ENCODE results near the gene AMTN.
"Not testable (repeated sequence)": the region's sequence is repeated elsewhere in the genome, so short reads cannot be mapped to it uniquely, and the experiment has no call there.

Gene AMTN

GRCh38 chr4:70518269-70518668 is at the start of gene AMTN:
TSS of gene AMTN (plus strand) at chr4:70518569. CDS start at chr4:70518778, 209 bp downstream.
- DNase-seq (ENCODE audit: low read depth in 2 of 2): no peak

DNA sequence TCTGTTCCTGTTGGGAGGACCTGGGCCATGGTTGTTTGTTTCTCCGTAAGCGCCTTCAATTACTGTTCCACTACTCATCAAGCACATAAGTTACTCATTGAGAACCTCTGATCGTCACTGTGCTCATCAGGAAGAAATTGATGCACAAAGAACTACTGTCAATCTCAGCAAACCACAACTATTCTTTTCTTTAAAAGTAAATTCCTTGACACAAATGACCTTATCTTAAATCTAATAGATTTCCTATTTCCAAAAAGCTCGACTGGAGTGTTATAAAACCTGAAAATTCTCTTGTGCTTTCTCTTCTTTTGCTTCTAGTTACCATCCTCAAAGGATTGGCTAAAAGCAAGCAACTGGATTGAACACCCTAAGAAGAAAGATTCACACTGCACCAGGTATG is 46.5 kb upstream of the AMTN start, which contains the start of gene MUC7:
TSS of gene MUC7 (plus strand) at position 301 of the 400 bp plus-strand sequence. CDS start 1,825 bp downstream, outside the sequence.
- DNase-seq (ENCODE audit: low read depth in 2 of 2): no peak

- no peak for DNase-seq (ENCODE audit: low read depth in 2 of 2)
Measured at GRCh38 chr4:70473679-70474078, 44.7 kb upstream of the AMTN start.

GRCh38 chr4:70488748-70489147 is 29.6 kb upstream of the AMTN start:
- DNase-seq (ENCODE audit: low read depth in 2 of 2): no peak

GRCh38 chr4:70496231-70496630 is 22.1 kb upstream of the AMTN start:
- DNase-seq (ENCODE audit: low read depth in 2 of 2): no peak

DNA sequence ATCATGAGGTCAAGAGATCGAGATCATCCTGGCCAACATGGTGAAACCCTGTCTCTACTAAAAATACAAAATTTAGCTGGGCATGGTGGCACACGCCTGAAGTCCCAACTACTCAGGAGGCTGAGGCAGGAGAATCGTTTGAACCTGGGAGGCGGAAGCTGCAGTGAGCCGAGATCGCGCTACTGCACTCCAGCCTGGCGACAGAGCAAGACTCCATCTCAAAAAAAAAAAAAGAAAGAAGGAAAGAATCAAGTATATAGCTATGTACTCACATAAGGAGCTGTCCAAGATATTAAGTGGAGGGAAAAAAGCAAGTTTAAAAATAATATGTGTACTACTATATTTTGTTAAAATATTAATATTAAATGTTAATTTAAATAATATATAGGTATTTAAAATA is 16.5 kb upstream of the AMTN start:
- not testable (repeated sequence) for DNase-seq (ENCODE audit: low read depth in 2 of 2)

GRCh38 chr4:70504733-70505132 is 13.6 kb upstream of the AMTN start:
- no peak for DNase-seq (ENCODE audit: low read depth in 2 of 2)

DNA sequence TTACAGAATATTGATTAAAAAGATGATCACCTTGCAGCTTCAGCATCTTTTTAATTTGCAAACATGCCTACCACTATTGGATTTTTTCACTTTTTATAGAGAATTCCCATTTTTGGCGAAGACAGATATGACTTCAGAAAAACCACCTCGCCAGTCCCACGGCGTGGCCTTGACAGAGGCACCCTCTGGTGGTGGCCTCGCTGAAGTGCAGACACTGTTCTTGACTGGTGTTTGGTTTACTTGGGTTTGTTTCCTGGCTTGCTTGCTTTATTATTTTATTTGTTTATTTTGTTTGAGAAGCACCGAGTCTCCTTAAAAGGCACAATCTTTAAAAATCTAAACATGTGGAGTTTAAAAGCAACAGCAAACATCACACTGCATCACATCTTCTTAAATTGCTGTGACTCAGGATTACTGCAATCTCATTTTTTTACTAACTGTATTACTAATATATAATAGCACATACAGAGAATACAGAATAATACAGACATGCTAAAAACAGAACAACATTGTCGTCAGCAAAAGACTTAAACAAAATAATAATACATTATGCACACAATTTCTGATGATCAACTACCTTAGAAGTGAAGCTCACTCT is 13.1 kb upstream of the AMTN start:
- peak; percentile 30 to 33 for DNase-seq (ENCODE audit: low read depth in 2 of 2)

DNA sequence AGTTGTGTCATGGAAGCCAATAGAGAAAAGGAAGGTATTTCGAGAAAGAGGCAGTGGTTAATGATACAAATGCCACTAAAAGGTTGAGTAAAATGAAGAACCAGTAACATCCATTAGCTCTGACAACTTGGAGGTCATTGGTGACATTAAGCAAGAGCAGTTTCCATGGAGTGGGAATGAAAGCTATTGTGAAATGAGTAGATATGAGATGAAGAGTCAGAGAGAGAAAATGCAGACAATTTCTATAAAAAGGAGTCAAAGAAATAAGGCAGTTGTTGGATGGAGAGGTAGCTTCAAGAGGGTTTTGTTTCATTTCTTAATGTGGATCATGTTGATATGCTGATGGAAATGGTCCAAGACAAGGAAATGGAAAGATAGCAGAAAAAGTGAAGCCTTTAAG is 9.6 kb upstream of the AMTN start:
- DNase-seq (ENCODE audit: low read depth in 2 of 2): no peak

- no peak for DNase-seq (ENCODE audit: low read depth in 2 of 2)
Measured at GRCh38 chr4:70511365-70511764, 7.0 kb upstream of the AMTN start.

DNA sequence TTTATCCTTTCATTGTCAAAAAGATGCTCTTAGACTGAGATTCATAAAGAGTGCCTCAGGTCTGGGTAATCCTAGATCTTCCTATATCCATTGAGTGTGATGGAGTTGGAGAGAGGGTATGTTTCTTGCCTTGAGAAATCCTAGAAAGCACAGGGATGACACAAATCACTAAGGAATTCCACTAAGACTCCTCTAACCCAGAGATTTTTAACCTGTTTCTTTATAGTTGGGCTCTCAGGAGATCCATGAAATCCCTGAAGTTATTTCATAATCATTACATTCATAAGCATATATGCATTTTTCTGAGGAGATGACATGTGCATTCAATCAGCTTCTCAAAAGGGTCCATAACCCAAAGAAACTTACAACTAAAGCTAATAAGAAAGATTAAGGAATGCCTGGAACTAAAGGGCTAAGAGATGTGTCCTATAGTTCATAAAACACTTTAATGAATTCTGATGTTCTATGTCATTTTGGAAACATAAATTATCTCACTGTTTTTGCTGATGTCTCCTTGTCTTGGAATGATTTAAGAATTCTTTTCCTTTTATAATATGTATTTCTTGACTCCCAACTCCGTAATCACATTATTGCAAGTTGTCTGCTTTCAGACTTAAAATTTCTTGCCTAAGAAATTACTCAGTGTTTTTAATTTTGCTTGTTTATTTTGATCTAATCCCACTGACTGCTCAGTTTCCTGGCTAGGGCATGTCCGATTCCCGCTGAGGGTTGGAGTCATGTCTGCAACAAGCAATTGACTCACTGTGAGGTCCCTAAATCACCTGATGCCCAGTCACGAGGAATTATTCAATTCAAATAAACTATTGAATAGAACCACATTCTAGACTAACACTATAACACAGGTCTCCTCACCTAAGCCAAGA is 2.8 kb upstream of the AMTN start:
- no peak for DNase-seq (ENCODE audit: low read depth in 2 of 2)

- no peak for DNase-seq (ENCODE audit: low read depth in 2 of 2)
Measured at GRCh38 chr4:70518716-70519115, 347 bp downstream of the AMTN start.

GRCh38 chr4:70522626-70523025 is 4.3 kb downstream of the AMTN start:
- DNase-seq (ENCODE audit: low read depth in 2 of 2): no peak

DNA sequence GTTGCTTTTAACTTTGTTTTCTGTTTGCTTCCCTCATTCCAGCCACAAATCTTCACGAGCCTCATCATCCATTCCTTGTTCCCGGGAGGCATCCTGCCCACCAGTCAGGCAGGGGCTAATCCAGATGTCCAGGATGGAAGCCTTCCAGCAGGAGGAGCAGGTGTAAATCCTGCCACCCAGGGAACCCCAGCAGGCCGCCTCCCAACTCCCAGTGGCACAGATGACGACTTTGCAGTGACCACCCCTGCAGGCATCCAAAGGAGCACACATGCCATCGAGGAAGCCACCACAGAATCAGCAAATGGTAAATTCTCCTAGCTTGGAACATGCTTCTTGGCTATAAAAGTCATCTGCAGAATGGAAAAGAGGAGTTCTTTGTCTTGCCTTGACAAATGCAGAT is 12.6 kb downstream of the AMTN start:
- no peak for DNase-seq (ENCODE audit: low read depth in 2 of 2)

GRCh38 chr4:70531981-70532380 is 13.6 kb downstream of the AMTN start:
- DNase-seq (ENCODE audit: low read depth in 2 of 2): no peak

DNA sequence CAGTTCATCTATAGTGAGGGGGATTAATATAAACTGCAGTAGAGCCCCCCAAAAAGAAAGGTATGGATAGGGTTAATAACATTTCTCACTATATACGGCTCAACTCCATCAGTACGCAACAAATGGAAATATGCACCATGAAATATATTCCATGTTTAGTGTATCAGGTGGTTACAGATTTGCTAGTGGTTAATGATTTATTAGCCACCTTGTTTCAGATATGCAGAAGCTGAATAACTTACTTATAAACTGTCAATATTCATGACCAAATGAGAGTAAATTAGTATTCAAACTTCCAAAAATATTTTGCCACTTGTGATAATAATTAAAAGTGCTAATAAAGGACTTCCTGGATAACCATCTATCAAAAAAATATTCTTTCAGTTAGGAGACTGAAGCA is 14.8 kb downstream of the AMTN start:
- no peak for DNase-seq (ENCODE audit: low read depth in 2 of 2)

GRCh38 chr4:70533791-70534190 is 15.4 kb downstream of the AMTN start:
- no peak for DNase-seq (ENCODE audit: low read depth in 2 of 2)

DNA sequence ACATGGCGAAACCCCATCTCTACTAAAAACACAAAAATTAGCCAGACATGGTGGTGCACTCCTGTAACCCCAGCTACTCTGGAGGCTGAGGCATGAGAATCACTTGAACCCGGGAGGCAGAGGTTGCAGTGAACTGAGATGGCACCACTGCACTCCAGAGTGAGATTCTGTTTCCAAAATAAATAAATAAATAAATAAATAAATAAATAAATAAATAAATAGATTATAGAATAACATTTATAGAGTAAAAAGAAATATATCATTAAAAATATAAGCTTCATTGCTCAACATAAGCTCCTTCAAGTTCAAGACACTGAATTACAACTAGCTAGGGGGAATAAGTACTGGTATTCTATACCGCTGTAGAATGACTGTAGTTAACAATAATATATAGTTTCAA is 16.5 kb downstream of the AMTN start:
- not testable (repeated sequence) for DNase-seq (ENCODE audit: low read depth in 2 of 2)

DNA sequence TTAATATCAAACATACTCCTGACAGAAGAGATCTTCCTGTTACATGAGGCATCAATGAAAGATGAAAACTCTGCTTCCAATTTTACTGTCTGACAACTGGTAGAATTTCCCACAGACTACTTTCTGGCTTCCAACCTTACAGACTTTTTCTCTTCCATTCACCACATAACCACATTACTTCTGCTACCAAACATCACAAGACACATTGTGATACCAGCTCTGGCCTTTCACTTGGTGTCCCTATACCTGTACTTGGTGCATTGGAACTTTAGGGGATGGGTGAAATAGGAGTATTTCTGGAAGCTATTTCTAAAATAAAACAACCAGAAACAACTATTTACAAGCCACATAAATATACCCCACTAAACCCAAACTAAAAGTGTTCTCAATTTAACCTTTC is 20.5 kb downstream of the AMTN start:
- no peak for DNase-seq (ENCODE audit: low read depth in 2 of 2)

DNA sequence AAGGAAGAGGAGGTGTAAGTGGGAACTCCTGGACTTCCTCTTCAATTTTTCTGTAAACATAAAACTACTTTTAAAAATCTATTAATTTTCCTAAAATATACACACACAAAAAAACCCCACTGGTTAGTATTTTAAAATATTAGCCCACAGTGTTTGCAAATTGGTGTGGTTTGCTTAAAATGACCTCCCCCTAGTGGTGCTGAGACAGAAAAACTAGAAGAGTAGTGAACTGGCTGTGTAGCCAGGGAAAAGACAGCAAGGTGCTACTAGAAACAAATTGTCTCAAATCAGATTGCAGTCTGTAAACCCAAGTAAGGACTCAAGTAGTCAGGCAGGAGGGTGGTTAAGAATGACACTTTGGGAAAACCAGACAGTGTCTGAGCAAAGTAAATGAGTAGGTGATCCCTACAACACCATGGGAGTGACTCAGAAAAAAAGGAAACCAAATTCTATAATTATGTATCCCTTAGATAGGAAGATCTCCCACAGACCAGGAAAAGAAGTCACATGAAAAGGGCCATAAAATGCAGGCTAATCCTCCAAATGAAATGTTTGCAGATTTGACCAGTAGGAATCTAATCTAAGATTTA is 26.0 kb downstream of the AMTN start:
- DNase-seq (ENCODE audit: low read depth in 2 of 2): no peak

GRCh38 chr4:70556856-70557255 is 38.5 kb downstream of the AMTN start:
- DNase-seq (ENCODE audit: low read depth in 2 of 2): no peak

DNA sequence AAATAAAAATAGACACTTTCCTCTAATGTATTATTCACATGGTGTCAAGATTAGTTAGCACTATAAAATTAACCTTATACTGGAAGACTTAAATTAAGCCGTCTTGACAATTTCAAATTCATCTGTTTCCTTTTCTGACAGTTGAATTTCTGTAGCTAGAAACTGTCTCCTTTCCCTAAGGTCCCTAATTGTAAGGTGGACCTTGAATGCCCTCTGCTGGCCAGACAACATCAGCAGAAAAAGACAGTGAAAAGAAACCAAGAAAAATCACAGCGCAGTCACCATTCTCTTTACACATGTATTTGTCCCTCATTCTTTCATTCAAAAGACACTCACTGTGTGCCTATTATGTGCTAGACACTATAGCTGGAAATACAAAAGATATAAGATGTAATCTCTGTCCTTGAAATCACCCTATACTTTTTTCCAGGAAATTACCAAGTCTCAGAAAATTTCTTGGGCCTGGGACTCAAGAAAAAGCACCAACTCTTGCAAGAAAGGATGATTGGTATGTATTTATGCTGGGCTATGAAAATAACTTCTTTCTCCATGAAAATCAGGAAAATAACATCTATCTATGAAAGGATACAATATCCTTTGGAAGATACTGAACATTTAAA is 41.0 kb downstream of the AMTN start:
- DNase-seq (ENCODE audit: low read depth in 2 of 2): peak; percentile 9 to 24
